GM19240 (cell line): Measurements from ENCODE around the gene CSGALNACT2.
"Not testable (repeated sequence)": the region's sequence is repeated elsewhere in the genome, so short reads cannot be mapped to it uniquely, and the experiment has no call there.

Experiments
- DNase-seq: peaks from one replicate; pipeline ENCODE4 v3.0.0; 2011; ENCODE audit warnings: low spot score; ENCODE audit not compliant: insufficient read length

The CSGALNACT2 gene, protein sequence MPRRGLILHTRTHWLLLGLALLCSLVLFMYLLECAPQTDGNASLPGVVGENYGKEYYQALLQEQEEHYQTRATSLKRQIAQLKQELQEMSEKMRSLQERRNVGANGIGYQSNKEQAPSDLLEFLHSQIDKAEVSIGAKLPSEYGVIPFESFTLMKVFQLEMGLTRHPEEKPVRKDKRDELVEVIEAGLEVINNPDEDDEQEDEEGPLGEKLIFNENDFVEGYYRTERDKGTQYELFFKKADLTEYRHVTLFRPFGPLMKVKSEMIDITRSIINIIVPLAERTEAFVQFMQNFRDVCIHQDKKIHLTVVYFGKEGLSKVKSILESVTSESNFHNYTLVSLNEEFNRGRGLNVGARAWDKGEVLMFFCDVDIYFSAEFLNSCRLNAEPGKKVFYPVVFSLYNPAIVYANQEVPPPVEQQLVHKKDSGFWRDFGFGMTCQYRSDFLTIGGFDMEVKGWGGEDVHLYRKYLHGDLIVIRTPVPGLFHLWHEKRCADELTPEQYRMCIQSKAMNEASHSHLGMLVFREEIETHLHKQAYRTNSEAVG

DNA sequence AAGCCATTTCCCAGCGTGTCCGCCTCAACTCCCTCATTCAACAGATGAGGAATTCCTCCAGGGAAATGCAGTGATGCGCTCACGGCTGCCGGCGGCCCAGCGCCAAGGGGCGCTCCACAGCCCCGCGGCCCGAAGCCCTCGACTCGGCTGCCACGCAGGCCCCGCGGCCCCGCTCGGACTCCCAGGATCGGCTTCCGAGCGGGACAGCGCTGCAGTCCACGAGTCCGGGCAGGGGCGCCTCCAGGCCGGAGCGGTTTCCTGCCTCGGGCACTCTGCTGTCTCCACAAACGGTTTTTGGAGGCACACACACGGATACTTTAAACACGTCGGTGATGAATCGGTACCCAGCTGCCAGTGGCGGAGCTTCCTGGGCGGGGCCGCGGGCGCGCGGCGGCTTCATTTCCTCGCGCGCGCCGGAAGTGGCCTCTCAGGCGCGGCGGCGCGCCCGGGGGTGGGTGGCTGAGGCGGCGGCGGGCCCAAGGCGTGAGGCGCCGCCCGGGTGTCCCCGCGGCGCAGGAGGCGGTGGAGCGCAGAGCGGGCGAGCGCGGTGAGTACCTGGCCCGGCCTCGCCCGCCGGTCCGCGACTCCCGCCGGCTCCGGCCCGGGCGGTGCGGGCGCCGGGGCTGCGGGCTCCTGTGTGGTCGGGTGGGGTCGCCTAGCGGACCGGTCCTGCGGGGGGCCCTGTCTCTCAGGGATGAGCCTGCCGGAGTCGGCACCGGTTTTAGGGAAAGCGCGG, at the start of gene CSGALNACT2:
Gene CSGALNACT2 (plus strand): TSS at position 425 of the 736 bp plus-strand sequence. CDS start 16,705 bp downstream, outside the sequence.
- DNase-seq: peak; percentile 73

DNA sequence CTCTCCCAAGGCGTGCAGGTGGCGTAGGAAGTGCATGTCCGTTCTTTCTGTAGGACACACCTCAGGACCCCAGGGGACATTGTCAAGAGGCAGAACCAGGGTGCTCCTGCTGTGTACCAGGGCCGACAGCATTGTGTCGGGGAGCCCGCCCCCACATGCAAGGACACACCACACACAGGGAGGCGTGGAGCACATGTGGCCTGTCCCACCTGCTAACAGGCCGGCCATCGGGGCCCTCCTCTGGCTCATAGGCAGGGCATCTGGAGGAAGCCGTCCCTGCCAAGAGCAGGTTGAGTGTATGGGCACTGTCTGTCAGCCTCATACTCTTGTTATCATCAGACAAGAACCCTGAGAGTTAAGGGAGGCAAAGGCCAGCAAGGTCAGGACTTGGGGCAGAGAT, 48.7 kb upstream of the CSGALNACT2 start:
- DNase-seq: no peak

DNA sequence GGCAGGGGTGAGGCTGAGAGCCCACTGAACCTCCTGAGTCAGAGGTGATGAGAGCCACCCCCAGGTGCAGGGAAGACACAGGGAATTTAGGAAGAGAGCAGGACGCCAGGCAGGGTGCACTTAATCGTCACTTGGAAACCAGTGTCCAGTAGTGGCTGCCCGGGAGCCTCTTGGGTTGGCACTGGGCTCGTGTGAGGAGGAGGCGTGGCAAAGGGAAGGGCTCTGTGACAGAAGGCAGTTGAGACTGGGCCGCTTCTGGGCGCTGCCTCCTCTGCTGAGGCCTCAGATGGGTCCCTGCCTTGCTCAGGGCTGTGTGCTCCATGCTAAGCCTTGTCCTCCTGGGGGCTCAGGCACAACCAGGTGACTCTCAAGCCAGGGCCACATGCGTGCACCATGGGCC, 48.1 kb upstream of the CSGALNACT2 start:
- no peak for DNase-seq

DNA sequence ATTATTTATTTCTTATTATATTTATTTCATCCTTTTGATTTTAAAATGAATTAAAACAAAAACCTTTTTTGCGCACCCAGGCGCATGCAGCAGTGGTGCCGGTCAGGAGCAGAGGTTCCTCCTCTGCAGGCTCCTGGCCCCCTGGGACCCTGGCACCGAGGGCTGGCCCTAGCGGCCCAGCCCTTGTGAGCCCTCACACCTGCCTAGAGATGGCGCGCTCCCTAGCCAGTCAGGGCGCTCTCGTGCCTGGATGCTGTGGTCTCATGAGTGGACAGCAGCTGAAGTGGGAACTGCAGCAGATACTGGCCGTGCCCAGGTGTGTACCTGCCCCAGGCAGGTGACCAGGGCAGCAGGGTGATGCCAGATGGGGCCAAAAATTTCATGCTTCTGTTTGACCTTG, 47.6 kb upstream of the CSGALNACT2 start:
- no peak for DNase-seq

DNA sequence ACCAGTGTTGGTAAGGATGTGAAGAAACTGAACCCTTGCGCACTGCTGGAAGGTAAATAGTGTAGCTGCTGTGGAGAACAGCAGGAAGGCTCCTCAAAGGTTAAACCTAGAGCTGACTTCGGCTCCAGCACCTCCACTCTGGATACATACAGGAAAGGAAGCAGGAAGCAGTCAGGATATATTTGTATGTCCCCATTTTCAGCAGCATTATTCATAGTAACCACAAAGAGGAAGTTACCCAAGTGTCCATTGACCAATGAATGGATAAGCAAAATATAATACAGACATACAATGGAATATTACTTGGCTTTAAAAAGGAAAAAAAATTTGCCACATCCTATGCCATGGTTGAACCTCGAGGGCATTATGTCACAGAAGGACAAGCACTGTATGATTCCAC, 46.4 kb upstream of the CSGALNACT2 start:
- DNase-seq: no peak

DNA sequence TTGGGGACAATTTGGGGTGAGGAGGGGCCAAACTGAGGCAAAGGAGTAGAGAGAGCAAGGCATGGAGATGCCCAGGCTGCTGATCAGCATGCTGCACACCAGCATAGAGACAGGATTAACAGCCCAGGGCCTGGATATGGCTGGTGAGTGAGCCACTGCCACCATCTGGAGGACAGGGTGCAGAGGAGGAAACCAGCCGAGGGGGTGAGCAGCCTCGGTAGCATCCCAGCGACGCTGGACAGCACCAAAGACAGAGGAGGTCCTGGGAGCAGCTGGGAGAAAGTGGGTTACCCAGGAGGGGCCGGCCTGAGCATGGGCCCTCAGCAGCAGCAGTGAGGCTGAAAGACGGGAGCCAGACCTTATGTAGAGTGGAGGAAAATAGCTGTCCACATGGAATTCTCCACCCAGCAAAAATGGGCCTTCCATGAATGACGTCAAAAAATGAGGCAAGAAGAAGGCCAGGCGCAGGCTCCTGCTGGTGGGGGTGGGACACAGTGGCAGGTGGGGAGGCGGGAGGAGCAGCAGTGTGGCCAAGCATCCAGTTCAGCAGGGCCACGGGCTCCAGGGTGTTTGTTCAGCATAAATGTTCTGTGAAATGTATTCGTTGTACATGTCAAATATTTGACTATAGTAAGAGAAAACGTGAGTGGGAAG, 44.7 kb upstream of the CSGALNACT2 start:
- no peak for DNase-seq

DNA sequence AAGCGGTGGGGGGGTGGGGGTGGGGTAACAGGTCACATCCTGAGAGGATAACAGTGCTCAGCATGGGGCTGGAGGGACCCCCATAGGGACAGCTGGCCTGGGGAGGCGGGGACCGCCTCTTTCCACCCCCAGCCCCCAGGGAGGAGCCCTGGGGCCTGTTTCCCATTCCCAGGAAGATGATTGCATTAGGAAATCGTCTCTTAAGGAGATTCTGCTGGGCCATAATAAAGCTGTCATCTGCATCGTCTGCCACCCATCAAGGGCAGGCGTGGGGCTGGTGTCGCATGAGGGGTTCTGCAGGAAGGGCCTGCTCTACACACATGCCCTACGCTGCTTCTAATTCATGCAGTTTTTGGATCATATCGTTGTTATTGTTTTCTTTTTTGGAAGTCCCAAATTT, 44.2 kb upstream of the CSGALNACT2 start:
- DNase-seq: no peak

DNA sequence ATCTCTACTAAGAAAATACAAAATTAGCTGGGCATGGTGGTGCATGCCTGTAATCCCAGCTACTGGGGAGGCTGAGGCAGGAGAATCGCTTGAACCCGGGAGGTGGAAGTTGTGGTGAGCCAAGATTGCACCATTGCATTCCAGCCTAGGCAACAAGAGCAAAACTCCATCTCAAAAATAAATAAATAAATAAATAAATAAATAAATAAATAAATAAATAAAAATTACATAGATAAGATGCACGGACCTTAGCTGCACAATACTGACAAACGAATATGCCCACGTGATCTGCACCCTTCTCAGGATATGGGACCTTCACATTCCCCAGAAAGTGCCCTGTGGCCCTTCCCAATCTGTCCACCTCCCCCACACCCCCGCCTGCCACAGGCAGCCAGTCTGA, 38.9 kb upstream of the CSGALNACT2 start:
- not testable (repeated sequence) for DNase-seq

DNA sequence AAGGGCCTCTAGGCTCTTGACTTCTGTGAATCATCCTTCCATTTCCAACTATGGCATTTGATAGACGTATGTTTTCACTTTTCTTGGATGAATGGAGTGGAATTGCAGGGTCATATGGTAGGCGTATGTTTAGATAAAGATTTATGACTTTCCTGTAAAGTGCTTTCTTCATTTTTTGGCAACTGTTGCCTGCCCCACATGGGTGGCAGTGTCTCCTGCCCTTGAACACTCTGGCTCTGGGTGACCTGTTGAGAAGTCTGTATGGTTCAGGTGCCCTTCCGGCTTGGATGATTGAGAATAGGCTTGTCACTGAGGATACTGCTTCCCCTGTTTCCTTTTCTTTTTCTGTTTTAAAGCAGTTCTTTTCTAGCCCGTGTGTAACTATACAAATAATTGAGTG, 38.3 kb upstream of the CSGALNACT2 start:
- DNase-seq: no peak

DNA sequence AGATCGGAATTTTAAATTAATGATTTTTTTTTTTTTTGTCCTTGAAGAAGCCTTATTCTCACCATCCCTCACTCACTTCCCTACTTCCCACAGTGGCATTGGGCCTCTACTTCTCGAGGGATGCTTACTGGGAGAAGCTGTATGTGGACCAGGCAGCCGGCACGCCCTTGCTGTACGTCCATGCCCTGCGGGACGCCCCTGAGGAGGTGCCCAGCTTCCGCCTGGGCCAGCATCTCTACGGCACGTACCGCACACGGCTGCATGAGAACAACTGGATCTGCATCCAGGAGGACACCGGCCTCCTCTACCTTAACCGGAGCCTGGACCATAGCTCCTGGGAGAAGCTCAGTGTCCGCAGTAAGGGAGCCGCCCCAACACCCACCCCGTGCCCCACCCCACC, 37.9 kb upstream of the CSGALNACT2 start:
- DNase-seq: no peak

DNA sequence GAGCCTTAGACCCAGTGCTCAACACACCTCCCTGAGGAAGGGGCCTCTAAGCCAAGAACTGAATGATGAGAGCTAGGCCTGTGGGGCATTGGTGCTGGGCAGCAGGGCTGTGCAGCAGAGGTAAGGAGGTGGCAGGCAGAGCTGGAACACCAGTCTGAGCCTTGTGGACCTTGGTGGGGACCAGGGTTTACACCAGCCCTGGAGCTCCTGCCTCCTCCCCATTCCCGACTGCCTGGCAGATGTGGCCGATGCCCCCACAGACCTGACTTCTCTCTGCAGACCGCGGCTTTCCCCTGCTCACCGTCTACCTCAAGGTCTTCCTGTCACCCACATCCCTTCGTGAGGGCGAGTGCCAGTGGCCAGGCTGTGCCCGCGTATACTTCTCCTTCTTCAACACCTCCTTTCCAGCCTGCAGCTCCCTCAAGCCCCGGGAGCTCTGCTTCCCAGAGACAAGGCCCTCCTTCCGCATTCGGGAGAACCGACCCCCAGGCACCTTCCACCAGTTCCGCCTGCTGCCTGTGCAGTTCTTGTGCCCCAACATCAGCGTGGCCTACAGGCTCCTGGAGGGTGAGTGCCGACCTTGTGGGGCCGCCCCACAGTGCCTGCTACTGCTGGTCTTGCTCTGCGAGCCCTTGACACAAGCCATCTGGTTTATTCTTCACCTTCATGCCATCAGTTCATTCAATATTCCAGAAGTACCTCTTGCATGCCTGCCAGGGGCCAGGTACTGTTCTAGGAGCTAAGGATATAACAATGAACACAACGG, 36.0 kb upstream of the CSGALNACT2 start:
- DNase-seq: no peak

DNA sequence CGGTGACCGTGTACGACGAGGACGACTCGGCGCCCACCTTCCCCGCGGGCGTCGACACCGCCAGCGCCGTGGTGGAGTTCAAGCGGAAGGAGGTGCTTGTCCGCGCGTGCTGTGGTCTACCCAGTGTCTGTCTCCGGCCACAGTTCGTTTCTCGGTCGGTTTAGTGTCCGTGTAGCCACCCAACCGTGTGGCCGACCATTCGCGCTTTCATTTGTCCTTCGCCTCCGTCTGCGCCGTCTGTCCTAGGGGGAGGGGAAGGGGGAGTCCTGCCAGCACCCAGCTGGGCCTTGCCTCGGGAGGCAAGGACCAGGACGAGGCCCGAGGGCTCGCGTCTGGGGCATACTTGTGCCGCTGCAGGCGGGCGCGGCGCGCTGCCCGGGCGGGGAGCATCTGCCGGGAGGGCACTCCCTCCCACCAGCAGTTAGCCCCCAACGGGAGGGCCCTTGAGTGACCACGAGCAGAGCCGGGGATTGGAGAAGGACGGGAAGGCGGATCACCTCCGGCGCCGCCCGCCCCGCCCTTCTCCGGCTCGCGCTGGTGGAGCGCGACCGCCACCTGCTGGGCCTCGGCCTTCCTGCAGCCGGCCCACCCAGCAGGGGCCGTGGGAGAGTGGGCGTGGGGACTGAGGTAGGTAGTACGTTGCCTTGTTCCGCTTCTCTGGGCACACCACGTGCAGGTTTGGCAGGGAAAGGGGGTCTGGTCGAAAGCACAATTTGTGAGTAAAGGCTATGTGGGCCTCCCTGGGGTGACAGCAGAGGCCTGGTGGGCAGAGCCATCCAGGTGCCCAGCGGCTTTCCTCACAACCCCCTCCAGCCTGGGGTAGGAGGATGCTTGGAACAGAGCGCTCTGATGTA, 32.9 kb upstream of the CSGALNACT2 start:
- DNase-seq: peak; percentile 81

DNA sequence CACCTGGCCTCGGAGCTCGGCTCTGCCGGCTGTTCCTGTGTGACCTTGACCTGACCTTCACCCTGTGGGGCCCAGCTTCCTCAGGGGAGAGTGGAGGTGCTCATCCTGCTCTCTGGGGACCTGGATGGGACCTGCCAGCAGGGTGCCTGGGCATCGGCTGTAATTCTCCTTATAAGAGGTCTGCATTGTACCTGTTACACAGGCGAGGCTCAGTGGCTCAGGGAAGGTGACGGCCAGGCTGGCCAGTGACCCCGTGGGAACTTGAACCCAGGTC, 32.4 kb upstream of the CSGALNACT2 start:
- no peak for DNase-seq

DNA sequence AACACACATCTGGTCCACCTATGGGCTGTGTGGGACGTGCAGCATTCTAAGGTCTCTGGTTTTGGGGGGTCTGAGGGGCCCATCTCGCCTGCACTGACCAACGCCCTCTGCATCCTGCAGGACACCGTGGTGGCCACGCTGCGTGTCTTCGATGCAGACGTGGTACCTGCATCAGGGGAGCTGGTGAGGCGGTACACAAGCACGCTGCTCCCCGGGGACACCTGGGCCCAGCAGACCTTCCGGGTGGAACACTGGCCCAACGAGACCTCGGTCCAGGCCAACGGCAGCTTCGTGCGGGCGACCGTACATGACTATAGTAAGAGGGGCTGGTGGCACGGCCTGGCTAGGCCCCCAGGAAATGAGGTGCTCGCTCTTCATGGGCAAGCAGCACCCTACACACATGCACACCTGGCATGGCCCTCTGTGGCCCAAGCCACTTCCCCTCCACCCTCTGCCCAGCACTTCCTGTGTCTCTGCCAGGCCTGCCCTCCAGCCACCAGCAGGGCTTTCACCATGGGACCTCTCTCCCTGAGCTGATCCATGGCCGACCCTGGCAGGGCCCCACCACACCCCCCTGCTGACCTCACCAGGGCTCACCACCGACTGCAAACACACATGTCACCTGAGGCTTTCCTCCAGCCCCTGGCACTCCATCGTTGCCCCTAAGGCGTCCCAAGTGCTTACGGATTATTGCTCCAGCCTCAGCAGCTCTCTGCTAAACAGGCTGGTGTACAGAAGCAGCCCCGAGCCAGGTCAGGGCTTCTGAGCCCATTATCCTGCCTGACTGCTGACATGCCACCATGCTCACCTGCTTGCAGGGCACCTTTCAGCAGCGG, 31.8 kb upstream of the CSGALNACT2 start:
- DNase-seq: no peak

DNA sequence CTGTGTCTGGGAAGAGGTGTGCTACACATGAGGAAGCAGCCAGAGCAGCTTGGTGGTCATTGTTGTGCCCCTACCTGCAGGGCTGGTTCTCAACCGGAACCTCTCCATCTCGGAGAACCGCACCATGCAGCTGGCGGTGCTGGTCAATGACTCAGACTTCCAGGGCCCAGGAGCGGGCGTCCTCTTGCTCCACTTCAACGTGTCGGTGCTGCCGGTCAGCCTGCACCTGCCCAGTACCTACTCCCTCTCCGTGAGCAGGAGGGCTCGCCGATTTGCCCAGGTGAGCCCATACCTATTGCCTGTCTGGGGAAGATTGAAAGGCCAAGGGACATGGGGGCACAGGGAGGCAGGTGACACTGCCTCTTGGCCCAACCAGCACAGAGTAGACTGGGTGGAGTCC, 29.3 kb upstream of the CSGALNACT2 start:
- no peak for DNase-seq

DNA sequence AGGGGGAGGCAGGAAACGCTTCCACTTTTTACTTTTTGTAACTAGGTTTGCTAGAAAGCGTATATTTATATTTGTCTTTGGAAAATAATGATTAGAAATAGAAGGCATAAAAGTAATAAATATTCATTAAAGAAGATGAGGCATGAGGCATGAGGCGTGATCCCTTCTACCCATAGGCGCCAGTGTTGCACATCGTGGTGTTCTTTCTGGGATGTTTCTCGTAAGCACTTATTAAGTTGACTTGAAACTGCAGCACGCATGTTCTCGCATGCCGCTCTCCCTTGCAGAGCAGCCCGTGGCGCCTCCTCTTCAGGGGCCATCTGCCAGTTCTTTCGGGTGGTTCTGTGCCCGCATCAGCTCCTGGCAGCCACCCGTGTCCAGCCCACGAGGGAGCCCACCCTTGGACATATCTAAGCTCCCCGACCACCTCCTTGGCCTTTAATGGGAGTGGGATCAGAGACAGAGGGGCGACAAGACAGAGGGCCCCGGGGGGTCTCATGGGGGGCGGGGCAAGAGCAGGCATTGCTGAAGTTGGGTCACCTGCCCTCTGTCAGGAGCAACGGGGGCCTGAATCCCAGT, 28.5 kb upstream of the CSGALNACT2 start:
- DNase-seq: no peak

DNA sequence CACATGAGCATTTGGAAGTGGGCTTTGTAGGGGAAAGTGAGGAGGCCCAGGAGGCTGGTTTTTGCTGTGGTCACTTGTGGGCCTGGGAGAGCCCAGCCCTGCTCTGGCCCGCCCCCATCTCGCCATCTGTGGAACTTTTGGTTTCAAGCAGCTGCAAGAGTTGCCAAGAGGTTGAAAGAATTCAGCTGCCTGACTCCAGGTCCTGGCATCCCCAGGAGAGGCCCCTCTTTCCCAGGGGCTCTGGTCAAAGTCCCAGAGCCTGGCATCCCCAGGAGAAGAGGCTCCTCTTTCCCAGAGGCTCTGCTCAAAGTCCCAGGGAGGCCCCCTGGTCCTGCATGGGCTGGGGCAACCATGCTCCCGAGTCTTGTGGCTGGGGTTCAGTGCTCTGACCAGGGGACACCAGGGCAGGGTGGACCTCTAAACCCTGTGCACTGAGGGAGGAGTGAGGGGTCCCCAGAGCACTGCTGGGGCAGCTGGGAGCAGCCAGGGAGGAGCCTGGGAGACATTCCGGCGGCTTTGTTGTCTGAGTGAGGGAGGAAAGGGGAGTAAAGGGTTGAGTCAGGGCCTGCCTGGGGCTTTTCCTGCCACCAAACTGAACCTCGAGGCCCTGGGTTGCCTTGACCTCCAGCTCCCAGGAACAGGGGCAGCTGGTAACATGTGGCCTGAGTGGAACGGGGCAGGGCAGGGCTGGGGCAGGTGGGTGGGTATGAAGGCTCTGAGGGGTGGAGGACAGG, 27.7 kb upstream of the CSGALNACT2 start:
- no peak for DNase-seq

DNA sequence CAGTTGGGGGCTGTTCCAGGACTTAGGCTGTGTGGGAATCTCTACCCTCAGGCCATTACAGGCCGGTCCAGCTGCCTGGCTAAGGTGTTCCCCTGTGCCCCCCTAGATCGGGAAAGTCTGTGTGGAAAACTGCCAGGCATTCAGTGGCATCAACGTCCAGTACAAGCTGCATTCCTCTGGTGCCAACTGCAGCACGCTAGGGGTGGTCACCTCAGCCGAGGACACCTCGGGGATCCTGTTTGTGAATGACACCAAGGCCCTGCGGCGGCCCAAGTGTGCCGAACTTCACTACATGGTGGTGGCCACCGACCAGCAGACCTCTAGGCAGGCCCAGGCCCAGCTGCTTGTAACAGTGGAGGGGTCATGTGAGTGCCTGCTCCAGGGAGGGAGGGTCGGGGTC, 27.1 kb upstream of the CSGALNACT2 start:
- no peak for DNase-seq
